ENCODE results near the gene APOD.
"Not testable (repeated sequence)": the region's sequence is repeated elsewhere in the genome, so short reads cannot be mapped to it uniquely, and the experiment has no call there.

GRCh38 chr3:195632501-195633185 lies 48.9 kb upstream of the APOD start:
- TF ChIP-seq EHMT2 (IDR thresholded peaks at IDR 0.05); ZSCAN29 (IDR thresholded peaks at IDR 0.05); CTCF (IDR thresholded peaks at IDR 0.05 in 2 of 3, conservative IDR thresholded peaks at IDR 0.05 in 1 of 3; ENCODE audit: insufficient read depth in 2 of 3, low read depth in 1 of 3, low read length in 3 of 3); ZBTB33 (CRISPR knock-in tag; IDR thresholded peaks at IDR 0.05); BCLAF1 (IDR thresholded peaks at IDR 0.05; ENCODE audit: borderline replicate concordance in 1 of 2, control insufficient read depth in 1 of 2, low read depth in 2 of 2, low read length in 1 of 2); PTBP1 (IDR thresholded peaks at IDR 0.05; ENCODE audit: low read depth, low read length); HMG20B (CRISPR knock-in tag; IDR thresholded peaks at IDR 0.05); ZNF699 (CRISPR knock-in tag; IDR thresholded peaks at IDR 0.05; ENCODE audit: insufficient replicate concordance); EZH2 (IDR thresholded peaks at IDR 0.05; ENCODE audit: borderline replicate concordance, low read depth, low read length); FOS (IDR thresholded peaks at IDR 0.05; ENCODE audit: extremely low read depth, insufficient read length); NCOR1 (IDR thresholded peaks at IDR 0.05); DPF2 (IDR thresholded peaks at IDR 0.05); MXI1 (IDR thresholded peaks at IDR 0.05; ENCODE audit: low read depth, low read length); POLR2A (conservative IDR thresholded peaks at IDR 0.05): not testable (repeated sequence)
